ENCODE measurements around the gene ARMH4. TPM values are rescaled to one million over a fixed set of nuclear protein-coding genes. Genes with fewer than 3 reads are reported as not detected.

Gene ARMH4
- total RNA-seq, 4 donors from 2014 or later, result 4.6 to 11.8 (median 6.8) TPM

GRCh38 chr14:58138031-58138713 lies 13.8 kb downstream of the ARMH4 start:
- H3K27ac ChIP-seq, result no peak overlapping the region
- peaks cover 0 to 14% of the 10 kb centered on the region in 2 donors for H3K36me3 ChIP-seq
- TF ChIP-seq, protein P1, sequence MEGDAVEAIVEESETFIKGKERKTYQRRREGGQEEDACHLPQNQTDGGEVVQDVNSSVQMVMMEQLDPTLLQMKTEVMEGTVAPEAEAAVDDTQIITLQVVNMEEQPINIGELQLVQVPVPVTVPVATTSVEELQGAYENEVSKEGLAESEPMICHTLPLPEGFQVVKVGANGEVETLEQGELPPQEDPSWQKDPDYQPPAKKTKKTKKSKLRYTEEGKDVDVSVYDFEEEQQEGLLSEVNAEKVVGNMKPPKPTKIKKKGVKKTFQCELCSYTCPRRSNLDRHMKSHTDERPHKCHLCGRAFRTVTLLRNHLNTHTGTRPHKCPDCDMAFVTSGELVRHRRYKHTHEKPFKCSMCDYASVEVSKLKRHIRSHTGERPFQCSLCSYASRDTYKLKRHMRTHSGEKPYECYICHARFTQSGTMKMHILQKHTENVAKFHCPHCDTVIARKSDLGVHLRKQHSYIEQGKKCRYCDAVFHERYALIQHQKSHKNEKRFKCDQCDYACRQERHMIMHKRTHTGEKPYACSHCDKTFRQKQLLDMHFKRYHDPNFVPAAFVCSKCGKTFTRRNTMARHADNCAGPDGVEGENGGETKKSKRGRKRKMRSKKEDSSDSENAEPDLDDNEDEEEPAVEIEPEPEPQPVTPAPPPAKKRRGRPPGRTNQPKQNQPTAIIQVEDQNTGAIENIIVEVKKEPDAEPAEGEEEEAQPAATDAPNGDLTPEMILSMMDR (IDR thresholded peaks at IDR 0.05), result no peak
- TF ChIP-seq EP300 (IDR thresholded peaks at IDR 0.05) (no peak), POLR2AphosphoS5 (IDR thresholded peaks at IDR 0.05) (no peak), POLR2A (IDR thresholded peaks at IDR 0.05) (no peak)
- H3K27me3 ChIP-seq, result no peaks in the 10 kb centered on the region
- WGBS, 2 donors (ENCODE audit: low coverage in 1 of 2), result 86 to 87% methylated on average over 5 to 7 of the region's 10 CpGs
- H3K4me1 ChIP-seq, result no peaks in the 10 kb centered on the region
- ATAC-seq, result no peak
- H3K9me3 ChIP-seq, result no peaks in the 10 kb centered on the region
- H3K4me3 ChIP-seq, result no peak overlapping the region

GRCh38 chr14:58133739-58134138 lies 18.3 kb downstream of the ARMH4 start:
- Histone ChIP-seq H3K27ac (no peak overlapping the region), H3K9me3 (no peaks in the 10 kb centered on the region), H3K4me1 (peaks cover 0 to 16% (median 0%) of the 10 kb centered on the region in 3 donors), H3K27me3 (no peaks in the 10 kb centered on the region), H3K4me3 (no peak overlapping the region), H3K36me3 (peaks cover 0 to 11% of the 10 kb centered on the region in 2 donors)
- ATAC-seq, result no peak
- 80 to 90% methylated on average over 1 of the region's 1 CpG for WGBS, 2 donors (ENCODE audit: low coverage in 1 of 2)
- TF ChIP-seq, protein P1 (IDR thresholded peaks at IDR 0.05), result no peak
- no peak for TF ChIP-seq EP300 (IDR thresholded peaks at IDR 0.05)
- no peak for TF ChIP-seq POLR2AphosphoS5 (IDR thresholded peaks at IDR 0.05)
- TF ChIP-seq POLR2A (IDR thresholded peaks at IDR 0.05), result no peak

DNA sequence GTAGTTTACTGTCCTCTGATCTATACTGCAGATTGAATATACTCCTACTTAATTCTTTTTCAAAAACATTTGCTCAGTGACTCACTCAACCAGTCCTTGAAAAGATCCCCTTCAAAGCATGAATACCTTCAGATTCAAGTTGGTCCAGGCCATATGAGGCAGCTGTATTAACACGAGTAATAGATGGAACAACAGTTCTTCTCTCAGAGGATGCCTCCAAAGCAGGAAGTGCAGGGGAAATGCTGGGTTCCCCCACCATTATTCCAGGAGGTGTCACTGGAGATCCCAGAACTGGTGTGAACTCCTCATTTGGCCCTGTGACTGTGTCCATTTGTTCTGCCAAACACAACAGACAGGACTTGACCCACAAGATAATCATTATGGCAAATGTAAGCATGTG lies 20.6 kb downstream of the ARMH4 start:
- Histone ChIP-seq H3K27me3 (no peaks in the 10 kb centered on the region), H3K4me3 (no peak overlapping the region), H3K27ac (no peak overlapping the region), H3K36me3 (no peaks in the 10 kb centered on the region), H3K9me3 (no peaks in the 10 kb centered on the region), H3K4me1 (peaks cover 0 to 16% (median 0%) of the 10 kb centered on the region in 3 donors)
- WGBS, 2 donors (ENCODE audit: low coverage in 1 of 2), result 57% methylated on average over 1 of the region's 1 CpG; no CpG with 5 or more reads in 1 of the 2 donors
- no peak for TF ChIP-seq POLR2A (IDR thresholded peaks at IDR 0.05)
- TF ChIP-seq EP300 (IDR thresholded peaks at IDR 0.05), result no peak
- no peak for TF ChIP-seq POLR2AphosphoS5 (IDR thresholded peaks at IDR 0.05)
- TF ChIP-seq, protein P1 (IDR thresholded peaks at IDR 0.05), result no peak
- no peak for ATAC-seq

GRCh38 chr14:58130116-58130782 lies 21.8 kb downstream of the ARMH4 start:
- ATAC-seq, result no peak
- peaks cover 0 to 8% (median 0%) of the 10 kb centered on the region in 3 donors for H3K9me3 ChIP-seq
- no peaks in the 10 kb centered on the region for H3K27me3 ChIP-seq
- H3K27ac ChIP-seq, result no peak overlapping the region
- 37 to 57% methylated on average over 3 of the region's 4 CpGs for WGBS, 2 donors (ENCODE audit: low coverage in 1 of 2)
- TF ChIP-seq POLR2A (IDR thresholded peaks at IDR 0.05) (no peak), EP300 (IDR thresholded peaks at IDR 0.05) (no peak), POLR2AphosphoS5 (IDR thresholded peaks at IDR 0.05) (no peak)
- TF ChIP-seq, protein P1 (IDR thresholded peaks at IDR 0.05), result no peak
- no peaks in the 10 kb centered on the region for H3K36me3 ChIP-seq
- no peak overlapping the region for H3K4me3 ChIP-seq
- H3K4me1 ChIP-seq, result peaks cover 0 to 16% (median 0%) of the 10 kb centered on the region in 3 donors

Data from gastroesophageal sphincter (tissue), 4 donors.